NB4 (cell line): ENCODE data around the gene XXYLT1.

ENCODE experiments used
- DNase-seq: peaks from one replicate; pipeline ENCODE4 v3.0.0; 2010; ENCODE audit warnings: low read depth
- H3K4me3 ChIP-seq: one replicate; pipeline ENCODE4 v1.5.1; 2011; ENCODE audit warnings: mild to moderate bottlenecking, low read depth, low read length, moderate library complexity
- MYC ChIP-seq: IDR thresholded peaks from 2 replicates; pipeline ENCODE4 v1.6.1; 2011; ENCODE audit warnings: low read depth, low read length
- POLR2A ChIP-seq: IDR thresholded peaks from 2 replicates; pipeline ENCODE4 v1.6.1; 2011; ENCODE audit warnings: mild to moderate bottlenecking; ENCODE audit not compliant: insufficient read length; ENCODE audit errors: extremely low read depth
- TF ChIP-seq, protein P1 (sequence below): IDR thresholded peaks from 2 replicates; pipeline ENCODE4 v1.6.1; 2011; ENCODE audit warnings: low read depth, low read length
- TF ChIP-seq, protein P2 (sequence below): IDR thresholded peaks from one replicate; pipeline ENCODE4 v1.5.1; 2012; ENCODE audit warnings: low read depth, low read length

XXYLT1 gene

DNA sequence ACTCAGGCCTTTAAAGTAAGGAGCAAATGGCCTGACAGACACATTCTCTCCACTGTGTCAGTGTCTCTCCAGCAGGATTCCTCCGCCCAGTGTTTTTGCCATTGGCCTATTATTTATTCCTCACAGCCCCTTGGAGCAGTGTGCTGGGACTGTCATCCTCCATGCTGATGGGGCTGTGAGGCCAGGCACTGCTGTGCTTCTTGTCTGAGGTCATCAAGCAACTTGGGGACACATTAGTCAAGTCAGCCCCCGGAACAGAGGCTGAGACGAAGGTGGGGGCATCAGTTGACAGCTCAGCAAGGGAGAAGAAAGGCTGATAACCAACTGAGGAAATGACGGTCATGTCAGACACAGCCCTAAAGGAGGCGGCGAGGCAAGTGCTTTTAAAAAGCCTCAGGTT, 67.4 kb downstream of the XXYLT1 start:
- DNase-seq: no peak
- H3K4me3 ChIP-seq: no peak overlapping the region
- TF ChIP-seq MYC (no peak), POLR2A (no peak)
- TF ChIP-seq, protein P1, sequence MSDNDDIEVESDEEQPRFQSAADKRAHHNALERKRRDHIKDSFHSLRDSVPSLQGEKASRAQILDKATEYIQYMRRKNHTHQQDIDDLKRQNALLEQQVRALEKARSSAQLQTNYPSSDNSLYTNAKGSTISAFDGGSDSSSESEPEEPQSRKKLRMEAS: no peak
- TF ChIP-seq, protein P2, sequence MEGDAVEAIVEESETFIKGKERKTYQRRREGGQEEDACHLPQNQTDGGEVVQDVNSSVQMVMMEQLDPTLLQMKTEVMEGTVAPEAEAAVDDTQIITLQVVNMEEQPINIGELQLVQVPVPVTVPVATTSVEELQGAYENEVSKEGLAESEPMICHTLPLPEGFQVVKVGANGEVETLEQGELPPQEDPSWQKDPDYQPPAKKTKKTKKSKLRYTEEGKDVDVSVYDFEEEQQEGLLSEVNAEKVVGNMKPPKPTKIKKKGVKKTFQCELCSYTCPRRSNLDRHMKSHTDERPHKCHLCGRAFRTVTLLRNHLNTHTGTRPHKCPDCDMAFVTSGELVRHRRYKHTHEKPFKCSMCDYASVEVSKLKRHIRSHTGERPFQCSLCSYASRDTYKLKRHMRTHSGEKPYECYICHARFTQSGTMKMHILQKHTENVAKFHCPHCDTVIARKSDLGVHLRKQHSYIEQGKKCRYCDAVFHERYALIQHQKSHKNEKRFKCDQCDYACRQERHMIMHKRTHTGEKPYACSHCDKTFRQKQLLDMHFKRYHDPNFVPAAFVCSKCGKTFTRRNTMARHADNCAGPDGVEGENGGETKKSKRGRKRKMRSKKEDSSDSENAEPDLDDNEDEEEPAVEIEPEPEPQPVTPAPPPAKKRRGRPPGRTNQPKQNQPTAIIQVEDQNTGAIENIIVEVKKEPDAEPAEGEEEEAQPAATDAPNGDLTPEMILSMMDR: no peak

- DNase-seq: no peak
- no peak overlapping the region for H3K4me3 ChIP-seq
- TF ChIP-seq, protein P1: no peak
- no peak for TF ChIP-seq POLR2A
- TF ChIP-seq, protein P2: no peak
- TF ChIP-seq MYC: no peak
Measured at GRCh38 chr3:195201295-195201694, 69.7 kb downstream of the XXYLT1 start.

- TF ChIP-seq POLR2A: no peak
- TF ChIP-seq, protein P2: no peak
- no peak for TF ChIP-seq MYC
- TF ChIP-seq, protein P1: no peak
- DNase-seq: no peak
- H3K4me3 ChIP-seq: no peak overlapping the region
Measured at GRCh38 chr3:195200010-195200822, 70.7 kb downstream of the XXYLT1 start.

GRCh38 chr3:195198426-195199346, 72.3 kb downstream of the XXYLT1 start:
- TF ChIP-seq, protein P2: no peak
- TF ChIP-seq MYC (no peak), POLR2A (no peak)
- TF ChIP-seq, protein P1: no peak
- no peak overlapping the region for H3K4me3 ChIP-seq
- DNase-seq: no peak

GRCh38 chr3:195197765-195198425, 73.1 kb downstream of the XXYLT1 start:
- no peak overlapping the region for H3K4me3 ChIP-seq
- DNase-seq: peak; percentile 67
- TF ChIP-seq, protein P1: no peak
- TF ChIP-seq POLR2A (no peak), MYC (no peak)
- TF ChIP-seq, protein P2: no peak
